Small intestine (tissue), 7 donors: ENCODE results near the gene NYNRIN. TPM values are rescaled to one million over a fixed set of nuclear protein-coding genes. Genes with fewer than 3 reads are reported as not detected.

Source experiments
- DNase-seq, 2 donors: peaks; one replicate each; pipeline versions ENCODE4 v3.0.0 to v3.0.0-alpha.2; 2013
- FAIRE-seq: peaks from 2 replicates; lab custom pipeline; 2012; peaks lifted over from hg19 to GRCh38; lab: Jason Lieb, UNC
- H3K27ac ChIP-seq, 3 donors: one replicate each; pipeline ENCODE4 v1.5.1; 2013; ENCODE audit warnings: low read length in 2 of 3, mild to moderate bottlenecking in 2 of 3, control low read depth in 1 of 3, inconsistent platforms in 1 of 3, low read depth in 1 of 3, moderate library complexity in 1 of 3
- H3K27me3 ChIP-seq, 3 donors: one replicate each; pipeline ENCODE4 v1.6.1; 2013; ENCODE audit warnings: low read length in 3 of 3, inconsistent platforms in 1 of 3; ENCODE audit not compliant: control insufficient read depth in 3 of 3, insufficient read depth in 3 of 3
- H3K36me3 ChIP-seq, 3 donors: one replicate each; pipeline ENCODE4 v1.6.1; 2013; ENCODE audit warnings: low read length in 3 of 3, inconsistent platforms in 1 of 3, low read depth in 1 of 3, mild to moderate bottlenecking in 1 of 3, moderate library complexity in 1 of 3; ENCODE audit not compliant: control insufficient read depth in 3 of 3, insufficient read depth in 2 of 3
- H3K4me1 ChIP-seq, 3 donors: one replicate each; pipeline ENCODE4 v1.6.1; 2013; ENCODE audit warnings: low read length in 2 of 3, inconsistent platforms in 1 of 3, low read depth in 1 of 3, mild to moderate bottlenecking in 1 of 3, moderate library complexity in 1 of 3; ENCODE audit not compliant: control insufficient read depth in 3 of 3, insufficient read depth in 2 of 3
- H3K4me3 ChIP-seq, 3 donors: one replicate each; pipeline ENCODE4 v1.5.1; 2013; ENCODE audit warnings: low read length in 3 of 3, control low read depth in 1 of 3, inconsistent platforms in 1 of 3, low read depth in 1 of 3, mild to moderate bottlenecking in 1 of 3, moderate library complexity in 1 of 3
- H3K9me3 ChIP-seq, 2 donors: one replicate each; pipeline ENCODE4 v1.6.1; 2013; ENCODE audit warnings: low read depth in 1 of 2, low read length in 1 of 2; ENCODE audit not compliant: control insufficient read depth in 2 of 2, insufficient read depth in 1 of 2
- WGBS, 3 donors: extraction: QIAGEN DNeasy Blood & Tissue Kit; methylation state at CpG; one replicate each; pipeline ENCODE4 v1.1.7; 2013; 5-methylcytosine and 5-hydroxymethylcytosine counted together
- polyA plus RNA-seq, 4 donors: library from polyadenylated mRNA; stranded (reverse) in 3 of 4; unstranded in 1 of 4; fragments of 200-250 nt in 3 of 4; fragments of 120-200 nt in 1 of 4; gene quantifications; one replicate each; pipeline versions ENCODE4 v1.2.1 to v1.2.3, GENCODE V29; 2013
- donor health status: healthy with polysubstance abuse.
- donor health status: control.
- donor health status: control.
- donor health status: Bipolar disorder and iron deficiency.
- donor health status: healthy.

NYNRIN gene
- polyA plus RNA-seq, 4 donors: 0.22 to 53.2 (median 3.9) TPM

GRCh38 chr14:24366721-24367513, 31.9 kb upstream of the NYNRIN start:
- WGBS, 3 donors: 1 to 3% (median 2%) methylated on average over 38 to 40 of the region's 40 CpGs
- Histone ChIP-seq H3K4me1 (peaks cover 3 to 23% (median 5%) of the 10 kb centered on the region in 3 donors), H3K27me3 (peaks cover 0 to 3% (median 2%) of the 10 kb centered on the region in 3 donors), H3K4me3 (peak overlapping the region in 2 of 3 donors; percentile 55 to 80), H3K36me3 (peaks cover 0 to 6% (median 0%) of the 10 kb centered on the region in 3 donors), H3K27ac (peak overlapping the region; percentile 4 to 96 (median 95)), H3K9me3 (no peaks in the 10 kb centered on the region)
- FAIRE-seq (no peak), DNase-seq (peak; percentile 94 to 98)

- Histone ChIP-seq H3K4me1 (peaks cover 3 to 23% (median 5%) of the 10 kb centered on the region in 3 donors), H3K27me3 (peaks cover 0 to 3% (median 0%) of the 10 kb centered on the region in 3 donors), H3K27ac (peak within 1 kb of the TSS; percentile 4 to 96 (median 95)), H3K4me3 (peak within 1 kb of the TSS; percentile 24 to 80 (median 55)), H3K9me3 (no peaks in the 10 kb centered on the region), H3K36me3 (peaks cover 0 to 11% (median 0%) of the 10 kb centered on the region in 3 donors)
- peak; percentile 51 to 80 for DNase-seq
- WGBS, 3 donors: 3 to 8% (median 5%) methylated on average over 21 of the region's 21 CpGs
- no peak for FAIRE-seq
Observed at GRCh38 chr14:24367514-24368211, 31.1 kb upstream of the NYNRIN start, which contains the start of gene NFATC4. NFATC4 (plus strand) TSS chr14:24368184; CDS start chr14:24368341, 157 bp downstream.

- FAIRE-seq (no peak), DNase-seq (no peak)
- Histone ChIP-seq H3K4me1 (peaks cover 3 to 23% (median 5%) of the 10 kb centered on the region in 3 donors), H3K27ac (peak overlapping the region in 2 of 3 donors; percentile 80 to 88), H3K36me3 (peaks cover 0 to 16% (median 0%) of the 10 kb centered on the region in 3 donors), H3K4me3 (peak overlapping the region; percentile 18 to 80 (median 24)), H3K9me3 (no peaks in the 10 kb centered on the region), H3K27me3 (peaks cover 0 to 3% (median 0%) of the 10 kb centered on the region in 3 donors)
- 0 to 1% (median 1%) methylated on average over 12 to 15 of the region's 15 CpGs for WGBS, 3 donors
Observed at GRCh38 chr14:24368212-24368561, 30.6 kb upstream of the NYNRIN start.

- Histone ChIP-seq H3K36me3 (peaks cover 0 to 21% (median 0%) of the 10 kb centered on the region in 3 donors), H3K27ac (peak overlapping the region in 2 of 3 donors; percentile 80 to 88), H3K9me3 (no peaks in the 10 kb centered on the region), H3K4me1 (peaks cover 3 to 23% (median 5%) of the 10 kb centered on the region in 3 donors), H3K27me3 (peaks cover 0 to 3% (median 0%) of the 10 kb centered on the region in 3 donors), H3K4me3 (peak overlapping the region; percentile 18 to 80 (median 24))
- DNase-seq (peak in 1 of 2 donors; percentile 68), FAIRE-seq (no peak)
- WGBS, 3 donors: 4 to 13% (median 8%) methylated on average over 20 to 52 of the region's 52 CpGs
Observed at GRCh38 chr14:24368562-24369252, 30.1 kb upstream of the NYNRIN start.

GRCh38 chr14:24369463-24369862, 29.3 kb upstream of the NYNRIN start:
- WGBS, 3 donors: 79 to 88% (median 88%) methylated on average over 14 to 20 of the region's 20 CpGs
- no peak for DNase-seq
- peaks cover 0 to 3% (median 0%) of the 10 kb centered on the region in 3 donors for H3K27me3 ChIP-seq
- peak overlapping the region in 1 of 3 donors; percentile 38 for H3K27ac ChIP-seq
- H3K4me3 ChIP-seq: peak overlapping the region in 1 of 3 donors; percentile 80
- no peaks in the 10 kb centered on the region for H3K9me3 ChIP-seq
- no peak for FAIRE-seq
- peaks cover 0 to 27% (median 0%) of the 10 kb centered on the region in 3 donors for H3K36me3 ChIP-seq
- peaks cover 3 to 23% (median 5%) of the 10 kb centered on the region in 3 donors for H3K4me1 ChIP-seq

- peaks cover 0 to 28% (median 0%) of the 10 kb centered on the region in 3 donors for H3K36me3 ChIP-seq
- DNase-seq: no peak
- H3K4me1 ChIP-seq: peaks cover 3 to 22% (median 5%) of the 10 kb centered on the region in 3 donors
- FAIRE-seq: no peak
- no peak overlapping the region for H3K27ac ChIP-seq
- 81 to 87% (median 83%) methylated on average over 32 of the region's 32 CpGs for WGBS, 3 donors
- no peaks in the 10 kb centered on the region for H3K9me3 ChIP-seq
- no peak overlapping the region for H3K4me3 ChIP-seq
- H3K27me3 ChIP-seq: peaks cover 0 to 3% (median 0%) of the 10 kb centered on the region in 3 donors
Observed at GRCh38 chr14:24369907-24370687, 28.7 kb upstream of the NYNRIN start.

- DNase-seq (no peak), FAIRE-seq (no peak)
- Histone ChIP-seq H3K36me3 (peaks cover 0 to 31% (median 0%) of the 10 kb centered on the region in 3 donors), H3K4me1 (peaks cover 3 to 22% (median 5%) of the 10 kb centered on the region in 3 donors), H3K4me3 (no peak overlapping the region), H3K27ac (no peak overlapping the region), H3K27me3 (peaks cover 0 to 3% (median 0%) of the 10 kb centered on the region in 3 donors), H3K9me3 (no peaks in the 10 kb centered on the region)
- 73 to 81% (median 80%) methylated on average over 1 of the region's 1 CpG for WGBS, 3 donors
Observed at GRCh38 chr14:24370748-24371147, 28.1 kb upstream of the NYNRIN start.
